KMS-11 (cell line): Measurements from ENCODE around the gene ABCA12.

Experiments used
- H2AFZ ChIP-seq: fragments of 200-600 bp; sonication (generic); 2 replicates; pipeline ENCODE4 v1.6.1; 2016; ENCODE audit warnings: antibody characterized with exemption, mixed run types, low read depth
- H3K27ac ChIP-seq: fragments of 200-600 bp; sonication (generic); 2 replicates; pipeline ENCODE4 v1.6.1; 2016; ENCODE audit warnings: mild to moderate bottlenecking, mixed run types
- H3K27me3 ChIP-seq: fragments of 200-600 bp; sonication (generic); 2 replicates; pipeline ENCODE4 v1.6.1; 2017; ENCODE audit warnings: mild to moderate bottlenecking, low read depth, mixed run types, moderate library complexity; ENCODE audit not compliant: insufficient read depth
- H3K36me3 ChIP-seq: fragments of 200-600 bp; sonication (generic); 2 replicates; pipeline ENCODE4 v1.6.1; 2017; ENCODE audit warnings: mild to moderate bottlenecking, mixed run types; ENCODE audit not compliant: insufficient read depth
- H3K4me1 ChIP-seq: fragments of 200-600 bp; sonication (generic); 2 replicates; pipeline ENCODE4 v1.6.1; 2016; ENCODE audit warnings: mild to moderate bottlenecking, low read depth, mixed run types; ENCODE audit not compliant: poor library complexity, severe bottlenecking
- H3K4me2 ChIP-seq: fragments of 200-600 bp; sonication (generic); 2 replicates; pipeline ENCODE4 v1.7.0; 2016; ENCODE audit warnings: mild to moderate bottlenecking, mixed run types
- H3K4me3 ChIP-seq: fragments of 200-600 bp; sonication (generic); IDR thresholded peaks from 2 replicates; pipeline ENCODE4 v1.6.1; 2017; ENCODE audit warnings: low read depth, low read length, mixed read lengths; ENCODE audit not compliant: insufficient read depth
- H3K79me2 ChIP-seq: fragments of 200-600 bp; sonication (generic); 2 replicates; pipeline ENCODE4 v1.6.1; 2016; ENCODE audit warnings: low read depth, mixed run types; ENCODE audit not compliant: insufficient read depth
- H3K9ac ChIP-seq: fragments of 200-600 bp; sonication (generic); 2 replicates; pipeline ENCODE4 v1.6.1; 2016; ENCODE audit warnings: mild to moderate bottlenecking, mixed run types
- H4K20me1 ChIP-seq: fragments of 200-600 bp; sonication (generic); 2 replicates; pipeline ENCODE4 v1.6.1; 2016; ENCODE audit warnings: mild to moderate bottlenecking, mixed run types; ENCODE audit not compliant: insufficient read depth
- TF ChIP-seq, protein P1 (sequence below): fragments of 200-600 bp; sonication (generic); conservative IDR thresholded peaks from 2 replicates; pipeline ENCODE4 v1.6.1; 2017; ENCODE audit warnings: low read depth, mild to moderate bottlenecking, antibody characterized with exemption, low read length, moderate library complexity, mixed read lengths

Gene ABCA12

DNA sequence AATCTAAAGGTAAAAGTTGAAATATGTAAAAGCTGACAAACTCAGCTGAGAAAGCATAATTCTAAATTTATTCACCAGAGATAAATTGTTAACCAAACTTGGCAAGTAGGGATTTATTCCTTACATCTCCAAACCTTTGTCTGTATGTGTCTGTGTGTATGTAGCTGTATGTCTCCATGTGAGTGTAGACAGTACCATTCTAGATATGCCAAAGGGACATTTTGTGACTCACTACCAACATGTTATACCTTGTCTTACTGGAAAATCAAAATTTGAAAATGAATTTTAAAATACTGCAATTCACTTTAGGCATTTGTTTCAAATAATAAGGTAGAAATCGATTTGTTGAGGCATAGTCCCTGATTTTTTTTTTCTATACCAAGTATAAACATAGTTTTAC, 102.1 kb downstream of the ABCA12 start:
- H3K27ac ChIP-seq: no peak overlapping the region
- H3K79me2 ChIP-seq: no peaks in the 10 kb centered on the region
- H3K36me3 ChIP-seq: no peaks in the 10 kb centered on the region
- H3K9ac ChIP-seq: no peak overlapping the region
- H3K27me3 ChIP-seq: no peaks in the 10 kb centered on the region
- no peaks in the 10 kb centered on the region for H4K20me1 ChIP-seq
- no peaks in the 10 kb centered on the region for H3K4me1 ChIP-seq
- H3K4me3 ChIP-seq: no peak overlapping the region
- H3K4me2 ChIP-seq: no peak overlapping the region
- TF ChIP-seq, protein P1, sequence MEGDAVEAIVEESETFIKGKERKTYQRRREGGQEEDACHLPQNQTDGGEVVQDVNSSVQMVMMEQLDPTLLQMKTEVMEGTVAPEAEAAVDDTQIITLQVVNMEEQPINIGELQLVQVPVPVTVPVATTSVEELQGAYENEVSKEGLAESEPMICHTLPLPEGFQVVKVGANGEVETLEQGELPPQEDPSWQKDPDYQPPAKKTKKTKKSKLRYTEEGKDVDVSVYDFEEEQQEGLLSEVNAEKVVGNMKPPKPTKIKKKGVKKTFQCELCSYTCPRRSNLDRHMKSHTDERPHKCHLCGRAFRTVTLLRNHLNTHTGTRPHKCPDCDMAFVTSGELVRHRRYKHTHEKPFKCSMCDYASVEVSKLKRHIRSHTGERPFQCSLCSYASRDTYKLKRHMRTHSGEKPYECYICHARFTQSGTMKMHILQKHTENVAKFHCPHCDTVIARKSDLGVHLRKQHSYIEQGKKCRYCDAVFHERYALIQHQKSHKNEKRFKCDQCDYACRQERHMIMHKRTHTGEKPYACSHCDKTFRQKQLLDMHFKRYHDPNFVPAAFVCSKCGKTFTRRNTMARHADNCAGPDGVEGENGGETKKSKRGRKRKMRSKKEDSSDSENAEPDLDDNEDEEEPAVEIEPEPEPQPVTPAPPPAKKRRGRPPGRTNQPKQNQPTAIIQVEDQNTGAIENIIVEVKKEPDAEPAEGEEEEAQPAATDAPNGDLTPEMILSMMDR: no peak
- no peak overlapping the region for H2AFZ ChIP-seq

DNA sequence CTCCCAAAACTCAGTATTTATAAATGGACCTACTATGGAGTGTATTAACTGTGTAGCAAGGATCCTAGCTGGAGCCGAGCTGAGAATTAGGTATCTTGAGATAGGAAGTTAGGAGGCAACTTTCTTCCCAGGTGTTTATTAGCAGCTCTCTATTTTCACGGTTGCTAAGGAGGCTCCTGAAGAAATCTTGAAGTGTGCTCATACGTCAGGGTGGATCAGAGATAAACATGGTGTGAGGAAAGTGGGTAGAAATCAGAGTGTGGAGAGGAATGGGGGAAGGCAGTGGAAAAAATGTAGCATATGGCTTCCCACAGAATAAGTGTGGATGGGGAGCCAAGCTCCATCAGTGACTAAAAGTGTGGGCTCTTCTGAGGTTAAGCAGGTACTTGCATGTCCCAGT, 104.3 kb downstream of the ABCA12 start:
- Histone ChIP-seq H3K4me2 (no peak overlapping the region), H3K4me1 (no peaks in the 10 kb centered on the region), H3K79me2 (no peaks in the 10 kb centered on the region), H2AFZ (no peak overlapping the region), H3K4me3 (no peak overlapping the region), H3K27me3 (no peaks in the 10 kb centered on the region), H4K20me1 (no peaks in the 10 kb centered on the region), H3K27ac (no peak overlapping the region), H3K36me3 (no peaks in the 10 kb centered on the region), H3K9ac (no peak overlapping the region)
- TF ChIP-seq, protein P1: no peak

DNA sequence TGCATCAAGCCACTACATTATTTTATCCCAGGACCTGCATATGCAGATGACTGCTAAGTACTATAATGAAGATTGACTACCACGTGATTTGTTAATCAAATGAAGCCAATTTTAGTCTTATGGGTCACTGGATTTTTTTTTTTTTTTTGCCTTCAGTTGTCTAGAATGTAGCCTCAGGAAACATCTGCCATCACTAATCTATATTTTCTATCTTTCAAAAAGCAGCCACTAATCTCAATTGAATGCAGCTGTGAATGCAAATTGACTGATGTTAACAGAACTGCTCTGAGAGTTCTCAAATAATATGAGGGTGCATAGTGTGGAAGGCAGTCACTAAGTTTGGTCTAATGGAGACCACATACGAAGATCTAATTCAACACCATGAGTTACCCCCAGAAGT, 106.3 kb downstream of the ABCA12 start:
- H3K9ac ChIP-seq: no peak overlapping the region
- no peak overlapping the region for H3K4me3 ChIP-seq
- no peaks in the 10 kb centered on the region for H3K79me2 ChIP-seq
- H3K27me3 ChIP-seq: no peaks in the 10 kb centered on the region
- H3K4me2 ChIP-seq: no peak overlapping the region
- TF ChIP-seq, protein P1: no peak
- H3K4me1 ChIP-seq: no peaks in the 10 kb centered on the region
- H3K27ac ChIP-seq: no peak overlapping the region
- H4K20me1 ChIP-seq: no peaks in the 10 kb centered on the region
- H3K36me3 ChIP-seq: no peaks in the 10 kb centered on the region
- no peak overlapping the region for H2AFZ ChIP-seq

DNA sequence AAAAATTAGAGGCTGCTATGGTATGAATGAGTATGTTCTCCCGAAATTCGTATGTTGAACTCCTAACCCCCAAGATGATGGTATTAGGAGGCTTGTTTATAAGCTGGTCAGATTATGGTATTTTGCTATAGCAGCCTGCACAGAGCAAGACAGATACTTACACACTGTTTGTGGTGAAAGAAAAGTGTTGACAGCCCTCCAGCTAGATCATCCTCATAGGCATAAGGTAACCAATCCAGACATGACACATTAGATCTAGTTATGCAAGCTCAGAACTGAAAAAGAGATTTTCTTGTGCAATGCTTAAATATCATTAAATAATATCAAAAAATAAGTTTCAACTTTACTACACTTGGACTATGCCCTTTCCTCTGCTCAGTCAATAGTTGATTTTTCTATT, 107.1 kb downstream of the ABCA12 start:
- no peaks in the 10 kb centered on the region for H3K36me3 ChIP-seq
- H2AFZ ChIP-seq: no peak overlapping the region
- TF ChIP-seq, protein P1: no peak
- no peak overlapping the region for H3K9ac ChIP-seq
- no peaks in the 10 kb centered on the region for H3K27me3 ChIP-seq
- no peaks in the 10 kb centered on the region for H3K79me2 ChIP-seq
- no peak overlapping the region for H3K4me2 ChIP-seq
- H3K27ac ChIP-seq: no peak overlapping the region
- H3K4me3 ChIP-seq: no peak overlapping the region
- H3K4me1 ChIP-seq: no peaks in the 10 kb centered on the region
- H4K20me1 ChIP-seq: no peaks in the 10 kb centered on the region
